CD4-positive, alpha-beta T cell treated with Interleukin-17A for 1 hour (primary cell): ENCODE results near the gene PPP2R5B.

ENCODE experiments used
- DNase-seq: peaks from one replicate; pipeline ENCODE4 v3.0.0-alpha.2; 2020

The PPP2R5B gene

GRCh38 chr11:64923944-64924909 lies at the start of gene PPP2R5B:
Gene PPP2R5B (plus strand): TSS chr11:64924689. CDS start chr11:64925735, 1,046 bp downstream.
- DNase-seq, result peak; percentile 92

- DNase-seq, result no peak
Measured at GRCh38 chr11:64875369-64876228, 48.9 kb upstream of the PPP2R5B start.

GRCh38 chr11:64876229-64876750 lies 48.2 kb upstream of the PPP2R5B start:
- DNase-seq, result no peak

GRCh38 chr11:64876835-64877341 lies 47.6 kb upstream of the PPP2R5B start:
- no peak for DNase-seq

GRCh38 chr11:64877390-64878222 lies 46.9 kb upstream of the PPP2R5B start:
- no peak for DNase-seq

GRCh38 chr11:64878223-64878493 lies 46.3 kb upstream of the PPP2R5B start:
- DNase-seq, result no peak

- DNase-seq, result peak; percentile 100
Measured at GRCh38 chr11:64878494-64879243, 45.8 kb upstream of the PPP2R5B start, which contains the start of gene EHD1. Gene EHD1 (minus strand): TSS chr11:64878621. CDS start chr11:64878464, 157 bp downstream.

GRCh38 chr11:64879244-64879900 lies 45.1 kb upstream of the PPP2R5B start:
- DNase-seq, result peak; percentile 41

- peak; percentile 69 for DNase-seq
Measured at GRCh38 chr11:64880240-64881001, 44.1 kb upstream of the PPP2R5B start.

- DNase-seq, result no peak
Measured at GRCh38 chr11:64881476-64881875, 43.0 kb upstream of the PPP2R5B start.

GRCh38 chr11:64882243-64882642 lies 42.2 kb upstream of the PPP2R5B start:
- DNase-seq, result no peak

GRCh38 chr11:64883575-64883974 lies 40.9 kb upstream of the PPP2R5B start:
- no peak for DNase-seq

- no peak for DNase-seq
Measured at GRCh38 chr11:64884019-64884418, 40.5 kb upstream of the PPP2R5B start.

- peak; percentile 61 for DNase-seq
Measured at GRCh38 chr11:64885367-64886286, 38.9 kb upstream of the PPP2R5B start.

- DNase-seq, result no peak
Measured at GRCh38 chr11:64887234-64887756, 37.2 kb upstream of the PPP2R5B start.

GRCh38 chr11:64887757-64888405 lies 36.6 kb upstream of the PPP2R5B start:
- peak; percentile 84 for DNase-seq

- no peak for DNase-seq
Measured at GRCh38 chr11:64888406-64888728, 36.1 kb upstream of the PPP2R5B start.
